Fibroblast of the conjunctiva (primary cell): ENCODE results near the gene KDM2B.

Experiments used
- DNase-seq: peaks from one replicate; pipeline ENCODE4 v3.0.0-alpha.2; 2010; ENCODE audit warnings: low read depth

The KDM2B gene

DNA sequence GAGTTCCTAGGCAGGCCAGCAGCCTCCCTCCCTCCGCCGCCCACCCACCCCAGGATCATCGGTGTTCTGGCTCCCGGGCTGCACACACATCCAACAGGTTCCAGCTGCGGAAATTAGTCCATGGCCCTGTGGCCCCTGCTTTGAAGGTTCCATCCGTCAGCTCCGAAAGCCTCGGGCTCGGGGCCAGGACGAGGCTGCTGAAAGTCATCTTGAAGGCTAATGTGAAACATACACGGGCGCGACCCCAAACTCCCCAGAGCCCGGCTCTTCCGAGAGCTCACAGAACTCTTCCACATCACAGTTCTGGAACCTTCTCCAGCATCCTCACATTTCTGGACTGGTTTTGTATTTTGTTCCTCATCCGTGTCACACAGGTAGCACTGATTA, 19.8 kb downstream of the KDM2B start:
- DNase-seq, result no peak

DNA sequence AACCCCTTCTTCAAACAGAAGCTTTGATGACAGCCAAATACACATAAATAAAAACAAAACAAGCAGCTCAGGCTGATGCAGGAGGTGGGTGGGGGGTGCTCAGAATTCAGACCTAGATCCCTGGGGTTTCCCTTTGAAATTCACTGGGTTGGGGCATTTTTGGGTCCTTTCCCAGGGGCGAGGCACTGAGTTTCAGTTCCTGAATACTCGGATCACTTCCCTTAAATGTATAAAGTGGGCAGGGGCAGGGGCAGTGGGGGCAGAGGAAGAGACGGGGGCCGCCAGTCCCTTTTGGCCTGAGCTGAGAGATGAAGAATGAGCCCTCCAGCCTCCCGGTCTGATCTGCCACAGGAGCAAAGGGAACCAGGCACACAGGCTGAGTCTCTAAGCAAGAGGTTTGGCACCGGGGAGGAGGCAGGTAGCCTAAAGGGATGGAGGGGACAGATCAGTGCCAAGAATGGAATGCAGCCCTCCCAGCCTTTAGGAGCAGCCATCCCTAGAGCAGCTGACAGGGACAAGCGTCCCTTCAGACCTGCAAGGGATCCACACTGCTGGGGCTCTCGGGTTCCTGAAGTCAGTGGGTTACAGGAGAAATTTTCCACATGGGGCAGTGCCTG, 20.3 kb downstream of the KDM2B start:
- DNase-seq, result no peak

DNA sequence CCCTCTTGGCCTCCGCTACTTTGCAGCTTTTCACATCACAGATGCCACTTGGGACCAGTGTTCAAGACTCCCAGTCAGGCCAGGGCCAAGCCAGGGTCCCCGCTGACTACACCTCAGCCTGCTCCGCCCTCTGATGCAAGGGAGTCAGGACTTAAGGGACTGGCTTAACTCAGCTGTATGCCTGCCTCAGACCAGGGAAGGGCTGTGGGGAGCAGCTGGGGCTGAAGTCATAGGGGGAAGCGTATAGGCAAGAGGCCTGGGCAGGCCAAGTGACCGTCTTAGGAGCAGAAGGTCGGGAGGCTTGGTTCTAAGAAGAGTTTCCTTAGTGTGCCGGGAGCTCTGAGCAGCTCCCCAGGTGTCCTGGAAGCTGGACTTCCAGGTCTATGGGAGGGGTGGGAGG, 21.9 kb downstream of the KDM2B start:
- DNase-seq, result no peak

DNA sequence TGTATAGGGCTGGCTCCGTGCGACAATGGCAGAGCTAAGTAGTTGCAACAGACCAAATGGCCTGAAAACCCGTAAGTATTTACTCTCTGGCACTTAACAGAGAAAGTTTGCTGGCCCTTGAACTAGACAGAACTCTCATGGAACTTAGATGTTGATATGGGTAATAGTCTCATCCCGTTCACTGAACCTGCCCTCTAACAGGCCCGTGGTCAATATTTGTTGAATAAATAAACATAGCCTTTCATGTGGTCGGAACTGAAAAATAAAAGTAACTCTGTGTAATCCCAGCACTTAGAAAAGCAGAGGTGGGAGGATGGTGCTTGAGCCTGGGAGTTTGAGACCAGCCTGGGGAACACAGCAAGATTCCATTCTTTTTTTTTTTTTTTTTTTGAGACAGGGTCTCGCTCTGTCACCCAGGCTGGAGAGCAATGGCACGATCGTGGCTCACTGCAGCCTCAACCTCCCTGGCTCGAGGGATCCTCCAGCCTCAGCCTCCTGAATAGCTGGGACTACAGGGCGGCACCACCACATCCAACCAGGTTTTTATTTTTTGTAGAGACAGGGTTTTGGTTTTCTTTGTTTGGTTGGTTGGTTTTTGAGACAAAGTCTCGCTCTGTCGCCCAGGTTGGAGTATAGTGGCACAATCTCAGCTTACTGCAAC, 29.7 kb downstream of the KDM2B start:
- no peak for DNase-seq

DNA sequence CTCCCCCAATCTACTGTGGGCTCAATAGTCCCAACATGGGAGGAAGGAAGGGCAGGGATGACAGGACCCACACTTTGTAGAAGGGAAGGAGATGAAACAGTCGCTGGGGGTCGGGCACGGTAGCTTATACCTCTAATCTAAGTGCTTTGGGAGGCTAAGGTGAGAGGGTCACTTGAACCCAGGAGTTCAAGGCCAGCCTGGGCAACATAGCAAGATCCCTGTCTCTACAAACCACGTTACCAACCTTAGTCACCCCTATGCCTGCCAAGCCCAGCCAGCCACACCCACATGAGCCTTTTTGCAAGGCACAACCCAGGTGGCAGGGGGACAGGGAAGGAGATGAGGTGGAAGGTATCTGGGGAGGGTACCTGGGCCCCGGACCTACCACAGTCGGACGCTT, 31.7 kb downstream of the KDM2B start:
- no peak for DNase-seq

DNA sequence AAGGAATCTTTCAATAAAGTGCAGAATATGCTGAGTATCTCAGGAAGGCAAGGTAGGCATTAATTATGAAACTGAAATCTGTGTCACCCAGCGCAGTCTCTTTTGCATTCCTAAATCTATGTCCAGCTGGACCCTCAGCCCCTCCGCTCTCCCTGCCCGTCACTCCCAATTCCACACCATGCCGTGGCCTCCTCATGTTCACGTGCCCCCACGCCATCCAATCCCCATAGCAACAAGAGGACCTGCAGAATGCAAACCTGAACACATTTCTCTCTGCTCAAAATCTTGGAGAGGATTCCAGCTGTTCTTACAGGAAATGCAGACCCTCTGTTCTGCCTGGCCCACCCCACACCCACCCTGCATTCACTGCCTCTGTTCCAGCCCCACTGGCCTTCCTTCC, 35.3 kb downstream of the KDM2B start:
- no peak for DNase-seq

DNA sequence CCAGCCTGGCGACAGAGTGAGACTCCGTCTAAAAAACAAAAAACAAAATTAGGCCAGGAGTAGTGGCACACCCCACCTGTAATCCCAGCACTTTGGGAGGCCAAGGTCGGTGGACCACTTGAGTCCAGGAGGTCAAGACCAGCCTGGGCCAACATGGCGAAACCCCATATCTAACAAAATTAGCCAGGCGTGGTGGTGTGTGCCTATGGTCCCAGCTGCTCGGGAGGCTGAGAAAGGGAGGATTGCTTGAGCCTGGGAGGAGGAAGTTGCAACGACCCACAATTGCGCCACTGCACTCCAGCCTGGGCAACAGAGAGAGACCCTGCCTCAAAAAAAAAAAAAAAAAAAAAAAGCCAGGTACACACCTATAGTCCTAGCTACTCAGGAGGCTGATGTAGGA, 37.0 kb downstream of the KDM2B start:
- no peak for DNase-seq

DNA sequence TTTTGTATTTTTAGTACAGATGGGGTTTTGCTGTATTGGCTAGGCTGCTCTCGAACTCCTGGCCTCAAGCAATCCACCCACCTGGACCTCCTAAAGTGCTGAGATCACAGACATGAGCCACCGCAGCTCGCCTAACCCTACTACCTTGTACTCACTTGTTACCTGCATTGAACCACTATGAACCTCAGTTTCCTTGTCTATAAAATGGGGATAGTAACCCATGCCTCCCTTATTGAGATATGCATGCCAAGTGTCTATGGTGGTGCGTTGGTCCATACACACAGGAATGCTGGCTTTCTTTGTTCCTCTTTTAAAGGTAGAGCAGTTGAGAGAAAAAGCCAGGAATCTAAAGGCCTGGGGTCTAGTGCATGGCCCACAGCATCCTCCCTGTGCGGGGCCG, 40.9 kb downstream of the KDM2B start:
- DNase-seq, result no peak

DNA sequence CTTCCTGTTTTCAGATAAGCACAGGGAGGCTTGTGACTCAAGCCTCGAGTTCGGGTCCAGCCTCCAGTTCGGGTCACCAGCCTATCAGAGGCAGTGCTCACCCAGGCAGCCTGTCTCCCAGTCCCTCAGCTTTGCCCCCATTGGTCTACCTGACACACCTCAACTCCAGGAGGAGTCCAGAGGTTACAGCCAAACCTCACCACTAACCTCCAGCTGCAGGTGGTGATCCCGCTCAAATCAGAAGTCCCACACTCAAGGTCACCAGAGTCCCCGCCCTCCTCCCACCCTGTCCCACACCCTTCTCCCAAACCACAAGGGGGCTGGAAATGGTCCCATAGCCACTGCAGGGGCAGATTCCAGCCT, 42.1 kb downstream of the KDM2B start:
- DNase-seq, result no peak

DNA sequence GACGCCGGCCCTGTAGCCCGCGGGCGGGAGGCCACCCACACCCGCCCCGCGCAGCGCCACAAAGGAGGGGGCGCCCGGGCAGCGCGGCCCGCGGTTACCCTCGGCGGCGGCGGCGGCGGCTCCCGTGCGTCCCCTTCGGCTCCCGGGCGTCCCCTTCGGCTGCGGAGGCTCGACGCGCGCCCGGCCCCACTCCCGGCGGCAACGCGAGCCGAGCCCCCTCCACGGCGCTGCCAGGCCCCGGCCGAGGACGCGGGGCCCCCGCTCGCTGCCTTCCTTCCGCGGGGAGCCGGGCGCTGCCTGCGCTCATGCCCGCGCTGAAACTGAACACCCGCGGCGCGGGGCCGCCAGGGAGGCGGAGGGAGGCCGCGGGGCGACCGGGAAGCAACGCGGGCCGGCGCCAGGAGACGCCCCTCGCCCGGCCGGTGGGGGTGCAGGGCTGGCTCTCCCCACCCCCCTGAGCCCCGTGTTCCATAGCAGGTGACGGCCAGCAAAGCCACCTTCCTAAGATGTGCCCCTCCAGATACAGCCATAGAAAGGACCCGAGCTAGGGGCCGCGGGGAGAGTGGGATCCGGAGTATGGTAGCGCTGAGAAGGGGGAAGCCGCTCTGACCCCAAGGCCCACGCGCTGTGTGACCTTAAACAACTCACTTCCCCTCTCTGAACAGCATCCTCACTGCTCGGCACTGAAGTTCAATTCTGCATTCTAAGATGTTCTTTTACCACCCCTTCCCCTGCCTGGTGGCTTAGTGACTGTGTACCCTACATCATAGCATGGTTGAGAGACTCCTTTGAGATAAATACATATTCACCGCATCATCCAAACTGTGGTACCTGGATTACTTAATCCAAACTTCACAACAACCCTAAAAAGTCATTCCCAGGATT, 42.8 kb downstream of the KDM2B start:
- DNase-seq, result no peak

DNA sequence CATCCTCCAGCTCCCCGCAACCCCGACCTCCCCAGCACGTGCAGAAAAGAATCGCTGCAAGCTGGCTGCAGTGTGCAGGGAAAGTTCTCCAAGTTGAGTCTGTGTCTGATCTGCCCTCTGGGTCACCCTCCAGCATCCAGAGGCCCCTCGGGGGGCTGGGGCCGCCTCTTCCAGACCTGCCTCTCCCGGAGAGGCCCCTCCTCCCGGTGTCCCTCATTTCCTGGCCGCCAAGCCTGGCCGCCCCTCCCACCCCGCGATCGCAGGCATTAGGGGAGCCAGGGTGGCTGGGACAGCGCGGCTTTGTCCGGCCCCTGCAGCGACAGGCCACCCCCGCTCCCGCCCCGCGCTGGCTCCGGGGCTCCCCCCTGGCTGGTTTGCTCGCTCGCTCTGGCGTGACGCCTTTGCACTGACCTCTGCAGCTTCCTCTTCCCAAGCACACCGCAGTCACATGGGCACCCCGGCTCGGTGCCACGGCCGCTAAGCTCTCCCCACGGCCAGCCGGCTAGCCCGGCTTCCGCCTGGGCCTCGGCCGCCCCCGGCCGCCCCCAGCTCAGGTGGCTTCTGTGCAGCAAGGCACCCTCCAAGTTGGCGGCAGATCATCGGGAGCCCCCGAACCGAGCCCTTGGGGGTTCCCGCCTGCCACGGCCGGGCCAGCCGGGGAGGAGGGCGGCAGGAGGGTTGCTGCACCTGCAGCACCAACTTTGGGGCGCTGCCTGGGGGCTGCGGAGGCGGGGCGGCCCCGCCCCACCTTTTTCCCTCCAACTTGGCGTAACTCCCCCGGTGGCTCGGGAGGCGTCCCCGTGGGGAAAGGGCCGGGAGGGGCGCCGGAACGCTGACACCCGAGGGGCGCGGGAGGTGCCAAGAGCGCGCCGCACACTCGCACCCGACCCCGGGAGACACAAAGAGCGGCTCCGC, 43.7 kb downstream of the KDM2B start:
- no peak for DNase-seq

DNA sequence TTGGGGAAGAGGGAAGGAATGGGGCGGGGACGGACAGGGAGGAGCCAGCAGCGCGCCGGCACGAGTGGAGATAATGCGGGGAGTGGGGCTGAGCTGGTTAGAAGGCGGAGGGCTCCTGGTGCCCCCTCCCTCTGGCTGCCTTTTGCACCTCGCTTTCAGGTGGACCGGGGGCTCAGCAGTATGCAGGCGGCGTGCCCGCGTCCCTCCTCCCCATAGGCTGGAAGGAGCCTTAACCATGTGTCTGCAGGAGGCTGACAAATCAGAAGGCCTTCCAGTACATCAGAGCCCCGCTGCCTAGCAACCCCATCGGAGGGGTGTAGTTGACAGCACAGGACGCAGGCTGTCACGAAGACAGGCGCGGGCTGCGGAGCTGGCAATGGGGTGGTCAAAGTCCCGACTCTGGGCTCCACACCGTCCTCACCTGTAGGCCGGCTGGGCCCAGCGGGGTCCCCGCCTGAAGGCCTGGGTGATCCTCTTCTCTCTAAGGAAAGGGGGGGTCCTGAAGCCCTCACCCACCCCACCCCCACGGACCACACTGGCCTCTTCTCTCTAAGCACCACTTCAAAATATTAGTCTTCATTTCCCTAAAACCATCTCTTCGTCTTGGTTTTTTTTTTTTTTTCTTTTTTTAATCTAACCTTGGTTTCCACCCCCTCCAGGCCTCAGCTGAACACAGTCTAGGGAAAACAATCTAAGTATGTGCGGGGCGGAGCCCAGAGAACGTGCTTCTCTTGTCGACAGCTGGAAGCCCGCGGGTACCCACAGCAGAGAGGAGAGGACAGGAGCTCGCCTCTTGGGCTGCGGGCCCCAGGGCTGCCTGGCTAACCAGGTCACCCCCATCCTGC, 44.5 kb downstream of the KDM2B start:
- peak; percentile 60 for DNase-seq

DNA sequence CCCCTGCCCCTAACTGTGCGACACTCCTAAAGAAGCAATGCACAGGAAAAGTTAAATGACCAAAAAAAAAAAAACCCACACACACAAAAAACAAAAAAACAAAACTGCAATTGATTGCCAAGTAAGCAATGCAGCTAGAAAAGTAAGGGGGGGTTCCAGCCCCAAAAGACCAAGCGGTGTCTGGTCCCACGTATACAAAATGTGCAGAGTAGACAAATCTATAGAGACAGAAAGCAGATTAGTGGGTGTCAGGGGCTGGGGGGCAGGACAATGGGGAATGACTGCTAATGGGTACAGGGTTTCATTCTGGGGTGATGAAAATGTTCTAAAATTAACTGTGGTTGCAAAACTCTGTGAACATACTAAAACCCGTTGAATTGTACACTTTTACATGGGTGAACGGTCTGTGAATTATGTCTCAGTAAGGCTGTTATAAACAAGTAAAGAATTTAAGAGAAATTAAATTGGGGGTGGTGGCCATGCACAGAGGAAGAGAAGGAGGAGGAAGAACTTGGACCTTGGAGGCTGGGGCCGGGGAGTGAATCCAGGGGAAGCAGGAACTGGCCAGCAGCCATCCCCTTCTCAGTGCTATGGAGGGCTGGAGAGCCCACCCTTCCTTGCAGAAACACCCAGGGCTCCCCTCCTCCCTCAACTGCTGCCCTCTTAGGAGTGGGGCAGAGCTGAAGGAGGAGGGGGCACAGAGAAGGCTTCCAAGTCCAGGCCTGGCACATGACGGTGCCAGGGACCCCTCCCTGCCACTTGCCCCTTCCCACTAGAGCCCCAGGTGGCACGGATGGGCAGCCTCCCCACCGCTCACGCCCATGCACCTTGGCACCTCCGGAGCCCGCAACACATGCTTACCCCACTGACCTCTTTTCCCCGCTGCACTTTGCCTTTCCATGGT, 45.4 kb downstream of the KDM2B start:
- no peak for DNase-seq

DNA sequence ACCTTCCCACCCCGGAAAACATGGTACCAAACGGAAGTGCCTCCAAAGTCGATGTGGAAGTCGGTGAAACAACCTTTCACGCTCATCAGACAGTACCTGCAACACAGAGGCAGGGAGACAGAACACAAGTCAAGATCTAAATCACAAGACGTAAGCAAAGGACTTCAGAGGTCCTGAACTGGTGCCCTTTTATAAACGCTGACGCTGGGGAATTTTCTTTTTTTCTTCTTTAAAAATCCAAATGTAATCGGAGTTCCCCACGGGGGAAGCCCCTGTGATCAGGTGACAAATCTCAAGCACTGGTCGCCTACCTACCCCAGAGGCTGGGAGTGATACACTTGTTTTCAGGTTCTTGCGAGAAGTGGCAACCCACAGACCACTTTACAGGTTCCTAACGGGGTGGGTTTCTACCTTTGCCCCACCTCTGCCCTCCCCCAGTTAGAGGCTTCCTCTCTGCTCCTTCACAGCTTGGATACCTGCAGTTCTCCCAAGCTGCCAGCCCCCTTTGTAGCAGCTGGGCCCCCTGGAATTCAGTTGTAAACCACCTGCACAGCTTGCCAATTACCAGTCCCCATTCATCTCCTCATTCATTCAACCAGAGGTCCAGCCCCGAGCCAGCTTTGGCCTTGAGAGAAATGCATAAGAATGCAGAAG, 46.2 kb downstream of the KDM2B start:
- no peak for DNase-seq

DNA sequence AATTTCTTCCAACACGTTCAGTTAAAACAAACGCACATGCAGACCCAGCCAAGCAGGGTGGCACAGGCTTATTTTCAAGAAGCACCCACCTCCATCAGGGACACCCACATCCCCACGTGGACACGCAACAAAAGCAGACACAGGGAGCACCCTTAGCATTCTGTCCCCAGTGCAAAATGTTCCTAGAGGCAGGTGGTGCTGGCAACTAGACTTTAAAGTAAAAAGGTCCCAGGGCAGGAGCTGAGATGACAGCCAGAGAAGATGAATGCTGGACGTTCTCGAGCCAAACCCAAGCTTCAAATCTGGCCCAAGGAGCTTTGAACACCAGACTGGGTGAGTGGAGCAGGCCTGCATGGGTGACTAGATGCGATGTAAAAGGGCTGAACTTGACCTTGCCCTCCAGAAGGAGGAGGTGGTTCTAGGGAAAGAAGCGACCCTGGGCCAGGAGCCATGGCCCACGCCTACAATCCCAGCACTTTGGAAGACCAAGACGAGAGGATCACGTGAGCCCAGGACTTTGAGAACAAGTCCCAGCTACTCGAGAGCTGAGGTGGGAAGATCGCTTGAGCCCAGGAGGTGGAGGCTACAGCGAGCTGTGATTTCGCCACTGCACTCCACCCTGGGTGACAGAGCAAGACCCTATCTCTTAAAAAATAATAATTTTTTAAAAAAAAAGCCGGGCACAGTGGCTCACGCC, 47.3 kb downstream of the KDM2B start:
- no peak for DNase-seq

DNA sequence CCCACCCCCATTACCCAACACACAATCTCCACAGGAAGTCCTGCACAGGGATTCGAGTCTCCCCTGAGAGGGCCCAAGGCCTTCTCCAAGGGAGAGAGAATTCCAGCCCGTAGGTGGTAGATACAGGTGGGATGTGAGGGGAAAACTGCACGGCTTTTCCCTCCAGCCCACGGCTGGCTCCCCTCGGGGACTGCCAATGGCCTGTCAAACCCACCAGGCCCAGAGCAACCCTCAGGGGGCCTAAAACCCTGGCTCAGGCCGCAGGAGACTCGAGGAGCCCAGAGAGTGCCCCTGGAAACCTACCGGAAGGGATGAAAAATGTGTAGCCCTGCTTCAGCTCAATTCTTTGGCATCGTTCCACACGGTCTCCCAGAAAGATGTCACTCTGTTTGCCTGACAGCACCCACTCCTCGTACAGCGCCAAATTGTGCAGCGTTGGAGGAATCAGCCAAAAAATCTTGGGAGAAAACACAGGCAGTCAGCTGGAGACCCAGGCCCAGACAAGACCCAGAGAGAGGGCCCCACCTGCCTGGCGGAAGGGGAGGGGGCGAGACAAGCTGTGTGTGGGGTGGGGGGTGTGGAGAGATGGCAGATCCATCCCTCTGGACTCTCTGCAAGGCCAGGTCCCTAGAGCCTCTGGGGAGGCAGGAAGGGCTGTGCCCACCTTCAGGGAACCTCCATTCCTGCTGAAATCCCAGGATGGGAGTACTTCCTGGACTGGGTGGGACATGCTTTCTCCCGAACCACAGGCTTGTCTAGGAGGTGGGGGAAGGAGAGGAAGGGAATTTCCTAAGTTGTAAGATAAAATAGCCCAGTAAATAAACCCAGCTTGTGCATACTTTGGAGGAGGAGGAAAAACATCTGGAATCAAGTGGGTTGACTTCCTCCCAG, 48.1 kb downstream of the KDM2B start:
- no peak for DNase-seq

DNA sequence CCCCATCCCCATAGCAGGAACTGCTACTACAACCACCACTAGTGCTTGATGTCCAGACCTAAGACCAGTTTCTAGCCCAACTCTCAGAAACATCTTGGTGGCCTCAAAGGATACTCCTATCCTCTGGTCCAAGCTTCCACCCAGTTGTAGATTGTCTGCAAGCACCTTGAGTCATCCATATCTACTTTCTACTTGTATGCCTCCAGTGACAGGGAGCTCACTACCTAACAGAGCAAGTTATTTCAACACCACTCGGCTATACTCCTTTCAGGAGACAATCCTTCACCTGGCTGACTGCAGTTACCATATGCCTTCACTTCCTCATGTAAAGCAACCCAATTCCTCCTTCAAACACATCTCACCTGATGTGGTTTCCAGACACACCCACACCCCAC, 49.5 kb downstream of the KDM2B start:
- no peak for DNase-seq
